Activated CD8-positive, alpha-beta memory T cell treated with anti-CD3 and anti-CD28 coated beads, Interleukin-2, amount 50 U/mL, for 24 hours (primary cell): ENCODE data around the gene CEP78.
"Not testable (repeated sequence)": the region's sequence is repeated elsewhere in the genome, so short reads cannot be mapped to it uniquely, and the experiment has no call there.

Source experiments
- DNase-seq: peaks from one replicate; pipeline ENCODE4 v3.0.0-alpha.2; 2020; ENCODE audit errors: extremely low read depth

Gene CEP78

DNA sequence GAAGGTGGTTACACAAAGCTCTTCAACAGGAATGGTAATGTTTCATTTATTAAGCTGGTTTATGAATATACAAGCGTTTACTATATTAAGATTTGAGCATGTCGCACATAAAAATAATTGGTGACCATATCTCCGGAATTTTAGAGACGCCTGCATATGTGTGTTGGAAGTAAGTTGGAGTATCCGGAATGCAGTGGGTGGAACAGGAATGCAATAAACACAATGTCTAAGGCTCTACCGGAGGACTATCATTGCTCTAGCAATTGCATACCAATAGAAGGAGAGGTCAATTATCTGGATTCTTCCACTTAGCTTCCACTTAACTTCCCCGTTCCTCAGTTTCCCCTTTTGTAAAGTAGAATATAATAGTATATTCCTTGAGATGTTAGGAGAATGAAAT, 1.1 kb upstream of the CEP78 start:
- no peak for DNase-seq

GRCh38 chr9:78235256-78235761, 566 bp upstream of the CEP78 start:
- no peak for DNase-seq

GRCh38 chr9:78236551-78236910, 656 bp downstream of the CEP78 start:
- no peak for DNase-seq

DNA sequence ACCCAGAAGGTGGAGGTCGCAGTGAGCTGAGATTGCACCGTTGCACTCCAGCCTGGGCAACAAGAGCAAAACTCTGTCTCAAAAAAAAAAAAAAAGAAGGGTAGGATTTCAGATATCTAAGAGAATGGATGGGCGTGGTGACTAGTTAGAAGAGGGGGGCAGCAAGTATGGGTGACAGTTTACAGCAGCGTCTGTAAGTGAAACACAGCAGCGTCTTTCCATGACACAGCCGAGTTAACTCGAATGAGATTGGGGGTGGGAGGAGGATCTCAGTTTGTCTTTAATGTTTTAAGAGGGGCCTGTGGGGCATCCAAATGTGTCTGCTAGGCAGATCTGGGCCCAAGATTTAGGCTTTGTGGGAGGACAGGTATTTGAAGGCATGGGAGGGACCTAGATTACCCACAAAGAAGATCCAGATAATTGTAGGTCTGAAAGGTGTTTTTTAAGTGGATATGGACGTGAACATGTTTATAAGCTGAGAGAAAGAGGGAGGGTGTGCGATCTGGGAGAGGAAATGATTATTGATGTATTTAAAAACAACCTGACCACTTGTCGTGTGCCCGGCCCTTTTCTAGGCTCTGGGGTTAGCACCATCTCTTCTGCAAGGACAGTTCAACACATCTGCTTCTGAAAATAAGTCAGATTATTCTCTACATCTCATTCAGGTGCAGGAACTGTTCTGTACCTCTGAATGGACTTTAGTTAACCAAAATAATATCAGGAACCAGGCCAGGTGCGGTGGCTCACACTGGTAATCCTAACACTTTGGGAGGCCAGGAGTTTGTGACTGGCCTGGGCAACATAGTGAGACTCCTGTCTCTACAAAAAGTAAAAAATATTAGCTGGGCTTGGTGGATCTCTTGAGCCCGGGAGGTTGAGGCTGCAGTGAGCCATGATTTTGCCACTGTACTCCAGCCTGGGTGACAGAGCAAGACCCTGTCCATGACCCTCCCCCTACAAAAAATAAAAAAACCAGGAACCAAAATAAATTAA, 2.5 kb downstream of the CEP78 start:
- DNase-seq = no peak

DNA sequence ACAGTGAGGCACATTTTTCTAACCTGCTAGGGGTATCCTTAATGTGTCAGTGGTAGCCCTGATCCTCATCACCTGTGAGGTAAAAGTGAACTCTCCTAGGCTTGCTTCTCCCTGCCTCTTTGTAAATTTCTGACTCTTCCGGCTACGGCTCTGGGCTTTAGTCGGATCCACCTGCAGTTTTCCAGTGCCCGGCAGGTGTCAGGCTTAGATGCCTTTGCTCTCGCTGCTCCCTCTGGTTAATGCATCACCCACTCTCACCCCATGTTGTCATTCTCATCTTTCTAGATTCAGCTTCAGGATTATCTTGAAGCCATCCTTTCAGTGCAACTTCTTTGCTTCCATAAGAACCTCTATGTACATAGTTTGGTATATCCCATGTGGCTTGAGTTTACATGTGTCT, 3.6 kb downstream of the CEP78 start:
- no peak for DNase-seq

DNA sequence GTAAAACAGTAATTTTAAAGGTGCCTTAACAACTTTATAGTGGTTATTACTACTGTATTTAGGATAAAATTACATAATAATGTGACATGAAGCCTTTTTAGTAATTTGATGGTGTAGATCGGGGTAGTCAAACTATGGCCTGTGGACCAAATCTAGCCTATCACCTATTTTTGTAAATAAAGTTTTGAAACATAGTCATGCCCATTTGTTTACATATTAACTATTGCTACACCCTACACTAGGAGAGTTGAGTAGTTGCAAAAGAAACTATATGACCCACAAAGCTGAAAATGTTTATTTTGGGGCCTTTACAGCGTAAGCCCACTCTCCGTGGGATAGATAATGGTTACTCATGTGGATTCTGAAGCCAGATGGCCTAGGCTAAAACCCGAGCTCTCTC, 6.2 kb downstream of the CEP78 start:
- DNase-seq = no peak

GRCh38 chr9:78243130-78243529, 7.3 kb downstream of the CEP78 start:
- DNase-seq = no peak

GRCh38 chr9:78245401-78245800, 9.5 kb downstream of the CEP78 start:
- no peak for DNase-seq

- no peak for DNase-seq
These were observed 12.8 kb downstream of the CEP78 start for GRCh38 chr9:78248635-78249034.

GRCh38 chr9:78249542-78249941, 13.7 kb downstream of the CEP78 start:
- no peak for DNase-seq

DNA sequence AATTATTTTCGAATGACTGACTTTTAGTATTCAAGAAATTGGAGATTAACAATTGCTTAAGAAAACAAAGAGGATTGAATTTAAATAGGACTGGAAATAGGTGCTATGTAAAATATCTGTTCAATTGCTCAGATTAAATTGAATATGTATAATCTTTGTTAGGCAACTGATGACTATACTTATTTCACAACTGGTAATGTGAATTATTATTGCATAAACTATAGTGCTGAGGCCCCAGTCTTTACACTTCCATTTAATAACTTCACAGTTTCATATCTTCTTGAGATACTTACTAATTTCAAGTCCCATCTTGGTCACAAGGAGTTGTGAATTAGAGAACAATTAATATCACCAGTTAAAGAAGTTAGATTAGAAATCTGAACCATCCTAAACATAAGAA, 16.7 kb downstream of the CEP78 start:
- no peak for DNase-seq

- no peak for DNase-seq
These were observed 17.4 kb downstream of the CEP78 start for GRCh38 chr9:78253285-78253684.

DNA sequence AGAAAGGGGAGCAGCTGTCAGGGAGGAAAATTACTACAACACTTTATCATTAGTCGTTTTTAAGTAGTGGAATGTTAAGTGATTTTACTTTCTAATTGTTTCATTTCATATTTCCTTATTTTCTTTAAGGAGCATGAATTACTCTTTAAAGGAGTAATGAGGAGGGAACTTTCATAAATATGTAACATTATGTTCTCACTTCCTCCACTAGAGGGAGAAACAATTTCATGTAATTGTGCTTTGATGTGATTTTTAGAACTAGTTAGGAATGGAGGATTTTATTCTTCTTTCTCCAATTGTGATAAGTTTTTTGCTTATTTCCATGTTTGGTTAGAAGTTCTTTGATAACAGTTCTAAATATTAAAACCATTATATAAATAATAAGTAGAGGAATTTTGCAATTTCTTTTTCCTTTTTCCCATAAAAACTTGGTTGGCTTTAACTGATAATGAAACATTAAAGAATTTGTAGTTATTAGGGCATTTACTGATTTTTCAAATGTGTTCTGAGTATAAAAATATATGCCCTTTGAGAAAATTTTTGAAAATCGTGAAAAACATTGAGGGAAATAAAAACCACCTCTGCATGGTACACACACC, 25.6 kb downstream of the CEP78 start:
- DNase-seq = no peak

DNA sequence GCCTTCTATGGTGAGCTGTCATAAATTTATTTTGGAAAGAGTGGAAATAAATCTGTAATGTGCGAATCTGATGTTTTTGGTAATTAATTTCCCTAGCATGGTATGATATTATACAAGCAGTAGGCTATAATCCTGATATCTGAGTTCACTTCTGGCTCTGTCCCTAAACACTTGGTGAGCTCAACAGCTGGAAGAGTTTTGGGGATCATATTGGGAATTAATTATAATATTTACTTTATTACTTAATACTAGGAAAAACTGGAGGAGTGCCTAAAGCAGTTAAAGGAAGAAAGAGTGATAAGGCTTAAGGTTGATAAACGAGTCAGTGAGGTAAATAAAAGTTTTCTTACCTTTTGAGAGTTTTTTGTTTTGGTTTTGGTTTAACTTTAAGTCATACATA, 26.8 kb downstream of the CEP78 start:
- no peak for DNase-seq

DNA sequence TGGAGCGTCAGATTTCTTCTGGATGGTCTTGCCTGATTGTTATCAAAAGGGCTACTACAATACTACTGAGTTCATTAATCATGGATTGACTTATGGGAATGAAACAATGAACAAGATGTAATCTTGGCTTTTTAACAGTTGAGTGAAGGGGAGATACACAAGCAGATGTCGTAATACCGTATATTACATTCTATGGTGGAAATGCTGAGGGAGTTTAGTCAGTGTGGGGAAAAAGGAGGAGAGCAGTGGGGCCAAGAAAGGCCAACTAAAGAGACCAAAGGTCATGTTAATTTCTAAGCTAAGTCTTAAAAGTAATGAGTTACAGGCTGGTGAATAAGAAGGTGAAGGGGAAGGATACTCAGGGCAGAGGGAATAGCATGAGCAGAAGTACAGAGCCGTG, 32.0 kb downstream of the CEP78 start:
- no peak for DNase-seq

DNA sequence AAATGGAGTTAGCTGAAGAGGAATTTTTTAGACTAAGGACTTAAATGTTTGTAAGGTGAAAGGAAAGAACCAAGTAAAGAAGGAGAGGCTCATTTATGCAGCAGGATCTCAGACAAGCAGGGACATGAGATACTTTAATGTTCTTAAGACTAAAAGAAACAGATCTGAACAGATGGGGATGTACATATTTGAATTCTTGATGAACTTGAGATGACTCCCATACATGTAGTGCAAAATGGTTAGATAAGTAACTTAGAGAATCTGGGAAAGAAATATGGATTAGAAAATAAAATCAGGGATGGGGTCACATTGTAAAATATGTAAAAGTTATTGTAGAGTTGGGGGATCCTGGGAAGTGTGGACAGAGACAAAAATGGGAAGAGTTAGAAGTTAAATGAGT, 33.9 kb downstream of the CEP78 start:
- no peak for DNase-seq

DNA sequence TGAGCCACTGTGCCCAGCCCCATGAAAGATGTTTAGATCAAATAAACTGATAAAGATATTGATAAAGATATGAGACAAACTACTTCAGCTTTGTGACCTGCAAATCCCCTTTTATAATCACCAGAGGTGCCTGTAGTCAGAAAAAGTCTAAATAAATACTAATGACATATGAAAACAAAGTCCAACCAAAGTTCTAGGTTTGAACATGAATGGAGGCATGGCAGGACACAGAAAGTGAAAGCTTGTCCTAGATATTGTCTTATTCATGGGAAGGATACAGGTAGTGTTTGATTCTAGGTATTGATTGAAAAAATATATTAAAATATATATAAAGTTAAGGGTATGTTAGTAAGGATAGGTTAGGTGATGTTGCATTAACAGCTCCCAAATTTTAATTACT, 36.4 kb downstream of the CEP78 start:
- no peak for DNase-seq

DNA sequence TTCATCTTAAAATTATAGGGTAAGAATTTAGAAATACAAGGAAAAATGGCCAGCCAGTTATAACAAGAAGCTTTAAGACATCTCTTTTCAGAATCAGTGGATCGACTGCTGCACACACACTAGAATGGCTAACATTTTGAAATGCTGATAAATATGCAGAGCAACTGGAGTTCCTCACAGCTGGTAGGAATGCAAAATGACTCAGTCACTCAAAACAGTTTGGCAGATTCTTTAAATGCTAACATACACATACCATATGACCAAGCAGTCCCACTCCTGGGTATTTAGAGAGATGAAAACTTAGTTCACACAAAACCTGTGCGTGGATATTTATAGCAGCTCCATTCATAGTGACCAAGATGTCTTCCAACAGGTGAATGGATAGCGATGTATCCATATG, 37.9 kb downstream of the CEP78 start:
- no peak for DNase-seq

- no peak for DNase-seq
These were observed 42.4 kb downstream of the CEP78 start for GRCh38 chr9:78278177-78278777.

DNA sequence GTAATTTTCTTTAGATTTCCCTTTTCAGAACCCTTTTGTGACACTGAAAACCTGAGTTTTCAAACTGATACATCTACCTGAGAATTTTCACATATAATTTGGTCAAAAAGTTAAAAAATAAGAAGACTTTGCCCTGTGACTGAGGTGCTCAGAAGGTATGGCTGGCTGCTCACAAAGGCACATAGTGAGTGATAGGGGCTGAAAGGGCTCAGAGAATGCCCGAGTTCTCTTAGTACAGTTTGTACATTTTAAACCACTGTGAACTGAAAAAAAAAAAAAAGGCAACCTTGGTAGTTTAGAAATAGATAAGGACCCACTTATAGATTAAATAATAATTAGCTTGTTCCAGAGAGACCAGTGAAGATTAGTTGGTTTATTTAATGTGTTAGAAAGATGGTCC, 42.9 kb downstream of the CEP78 start:
- no peak for DNase-seq

DNA sequence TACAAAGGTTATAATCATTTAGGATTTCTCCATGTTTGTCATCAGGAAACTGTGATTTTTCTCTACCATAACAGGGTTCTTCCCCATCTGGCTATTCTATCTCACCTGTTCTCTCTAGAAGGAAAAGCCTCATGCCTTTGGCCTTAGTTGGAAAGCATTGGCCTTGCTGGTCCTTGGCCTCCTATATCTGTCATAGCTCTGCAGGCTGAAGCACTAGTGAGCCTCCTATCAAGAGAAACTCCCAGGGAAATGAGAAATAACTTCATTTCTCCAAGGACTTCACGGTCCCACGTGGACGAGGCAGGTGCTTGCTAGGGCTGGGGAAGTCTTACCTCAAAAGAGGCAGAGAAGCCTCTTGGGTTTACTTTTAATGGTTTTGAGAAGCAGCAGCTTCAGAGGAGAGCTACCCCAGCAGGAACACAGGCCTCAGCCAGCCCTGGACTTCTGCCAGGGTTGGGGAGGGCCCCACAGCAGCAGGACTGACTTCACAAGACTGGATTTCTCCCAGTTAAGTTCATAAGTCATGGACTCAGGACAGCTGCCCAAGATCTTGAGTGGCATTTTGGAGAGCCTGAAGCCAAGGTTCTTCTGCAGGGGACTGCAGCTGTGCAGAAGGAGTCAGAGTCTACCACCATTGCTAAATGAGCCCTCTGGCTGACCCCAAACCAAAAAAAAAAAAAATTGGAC, 45.2 kb downstream of the CEP78 start:
- DNase-seq = no peak

DNA sequence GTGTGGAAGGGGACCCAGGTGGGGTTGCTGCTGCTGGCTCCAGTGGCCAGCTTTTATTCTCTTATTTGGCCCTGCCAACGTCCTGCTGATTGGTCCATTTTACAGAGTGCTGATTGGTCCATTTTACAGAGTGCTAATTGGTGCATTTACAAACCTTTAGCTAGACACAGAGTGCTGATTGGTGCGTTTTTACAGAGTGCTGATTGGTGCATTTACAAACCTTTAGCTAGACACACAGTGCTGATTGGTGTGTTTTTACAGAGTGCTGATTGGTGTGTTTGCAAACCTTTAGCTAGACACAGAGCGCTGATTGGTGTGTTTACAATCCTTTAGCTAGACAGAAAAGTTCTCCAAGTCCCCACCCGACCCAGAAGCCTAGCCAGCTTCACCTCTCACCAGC, 48.3 kb downstream of the CEP78 start:
- not testable (repeated sequence) for DNase-seq
